Putamen (tissue), 1 donor: Measurements from ENCODE around the gene CCDC57.

Source experiments
- DNase-seq: peaks from one replicate; pipeline ENCODE4 v3.0.0-alpha.2; 2016; ENCODE audit warnings: low spot score

Gene CCDC57

DNA sequence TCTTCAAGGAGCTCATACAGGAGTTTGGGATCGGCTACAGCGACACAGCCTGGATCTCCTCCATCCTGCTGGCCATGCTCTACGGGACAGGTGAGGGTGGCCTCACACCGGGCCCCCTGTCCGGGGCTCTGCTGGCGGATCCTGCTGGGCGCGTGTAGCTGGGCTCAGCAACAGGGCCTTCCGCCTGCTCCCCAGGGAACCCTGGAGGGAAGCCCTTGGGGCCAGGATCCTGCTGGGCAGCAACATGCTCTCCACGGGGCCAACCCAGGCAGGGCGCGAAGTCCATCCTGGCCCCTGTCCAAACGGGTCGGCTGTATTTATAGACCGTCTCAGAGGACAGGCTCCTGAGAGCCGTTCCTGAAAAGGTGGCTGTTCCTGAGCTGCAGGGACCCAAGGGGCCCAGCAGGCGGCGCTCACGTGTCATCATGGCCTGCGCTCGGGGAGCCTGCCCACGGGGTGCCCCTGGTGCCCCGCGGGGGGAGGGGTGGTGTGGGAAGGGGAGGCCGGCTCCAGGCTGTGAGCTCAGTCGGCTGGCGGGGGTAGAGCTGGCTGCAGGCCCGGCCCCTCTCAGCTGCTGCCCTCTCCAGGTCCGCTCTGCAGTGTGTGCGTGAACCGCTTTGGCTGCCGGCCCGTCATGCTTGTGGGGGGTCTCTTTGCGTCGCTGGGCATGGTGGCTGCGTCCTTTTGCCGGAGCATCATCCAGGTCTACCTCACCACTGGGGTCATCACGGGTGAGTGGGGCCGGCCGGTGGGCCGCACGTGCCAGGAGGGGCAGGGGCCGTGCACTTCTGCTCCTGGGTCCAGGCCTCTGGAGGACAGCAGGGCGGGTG is 23.7 kb upstream of the CCDC57 start:
- DNase-seq = no peak

GRCh38 chr17:82235775-82236141 is 23.1 kb upstream of the CCDC57 start:
- no peak for DNase-seq

DNA sequence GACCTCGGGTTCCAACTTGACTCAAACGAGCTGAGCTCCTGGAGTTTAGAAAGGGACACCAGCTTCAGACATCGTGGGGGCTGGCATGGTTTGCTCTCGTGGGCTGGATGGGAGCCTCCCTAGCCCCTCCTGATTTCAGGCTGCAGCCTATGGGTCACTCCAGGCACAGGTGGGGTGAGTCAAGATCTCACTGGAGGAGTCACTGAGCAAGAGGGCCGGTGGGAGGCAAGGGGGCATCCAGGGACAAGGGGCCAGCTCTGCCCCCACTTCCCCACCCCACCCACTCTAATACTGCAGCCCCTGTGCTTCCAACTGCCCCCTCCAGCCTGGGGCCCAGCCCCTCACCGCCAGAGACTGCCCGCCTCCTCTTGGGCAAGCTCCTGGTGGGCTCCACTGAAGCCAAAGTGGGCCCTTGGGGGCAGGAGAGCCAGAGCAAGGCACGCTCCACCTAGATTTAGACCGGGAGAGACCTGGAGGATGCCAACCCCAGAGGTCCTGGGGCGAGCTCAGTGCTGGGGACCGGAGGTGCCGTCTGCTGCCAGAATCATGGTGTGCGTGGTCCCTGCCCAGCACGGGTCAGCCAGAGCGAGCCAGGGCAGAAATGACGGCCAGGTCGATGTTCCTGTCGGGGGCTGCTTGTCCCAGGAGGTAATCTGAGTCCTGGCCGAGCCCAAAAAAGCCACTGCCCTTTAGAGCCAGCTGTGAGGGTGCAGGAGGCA is 22.6 kb upstream of the CCDC57 start:
- DNase-seq = no peak

GRCh38 chr17:82234211-82235055 is 21.8 kb upstream of the CCDC57 start:
- DNase-seq = no peak

GRCh38 chr17:82232876-82233785 is 20.5 kb upstream of the CCDC57 start:
- no peak for DNase-seq

- no peak for DNase-seq
Observed at GRCh38 chr17:82232322-82232820, 19.7 kb upstream of the CCDC57 start.

DNA sequence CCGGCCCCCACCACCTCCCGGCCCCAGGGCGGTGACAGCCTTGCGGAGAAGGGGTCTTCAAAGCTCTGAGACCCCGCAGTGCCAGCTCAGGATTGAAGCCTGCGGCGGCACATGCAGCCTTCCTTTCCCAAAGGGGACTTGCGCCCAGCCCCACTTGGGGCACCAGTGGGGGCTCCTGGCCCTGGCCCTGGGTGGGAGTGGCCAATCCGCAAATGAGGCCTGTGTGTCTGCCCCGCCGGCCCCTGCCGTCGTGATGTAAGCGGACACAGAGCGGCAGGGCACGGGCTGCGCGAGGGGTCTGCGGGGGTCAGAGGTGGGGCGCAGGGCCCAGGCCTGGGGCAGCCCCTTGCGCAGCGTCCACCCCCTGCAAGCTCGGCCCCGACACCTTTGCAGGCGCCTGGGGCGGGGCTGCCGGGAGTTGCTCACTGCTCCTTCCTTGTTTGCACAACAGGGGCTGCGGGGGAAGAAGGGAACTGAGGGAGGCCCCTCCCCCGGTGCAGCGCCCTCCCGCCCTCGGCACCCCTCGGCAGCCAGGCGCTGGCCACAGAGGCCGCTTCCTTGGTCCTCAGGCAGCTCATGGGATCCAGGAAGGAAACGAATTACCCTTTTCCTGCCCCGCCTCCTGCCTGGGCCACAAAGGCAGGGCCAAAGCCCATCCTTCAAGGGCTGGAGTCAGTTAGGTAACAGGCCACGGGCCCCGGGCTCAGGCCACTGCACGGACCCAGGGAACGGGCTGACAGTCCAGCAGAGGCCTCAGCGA is 19.1 kb upstream of the CCDC57 start:
- DNase-seq = no peak

DNA sequence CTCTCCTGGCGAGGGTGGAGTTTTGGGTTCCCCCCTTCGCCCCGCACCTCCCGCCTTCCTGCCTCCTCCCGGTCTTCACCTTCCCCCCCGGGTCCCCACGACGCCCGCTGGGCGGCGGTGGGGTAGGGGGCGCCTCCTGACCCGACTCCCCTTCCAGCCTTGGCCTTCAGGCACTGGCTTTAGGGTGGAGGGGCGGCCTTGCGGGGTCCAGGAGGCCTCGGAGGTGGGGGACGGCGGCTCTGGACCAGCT is 18.6 kb upstream of the CCDC57 start:
- no peak for DNase-seq

DNA sequence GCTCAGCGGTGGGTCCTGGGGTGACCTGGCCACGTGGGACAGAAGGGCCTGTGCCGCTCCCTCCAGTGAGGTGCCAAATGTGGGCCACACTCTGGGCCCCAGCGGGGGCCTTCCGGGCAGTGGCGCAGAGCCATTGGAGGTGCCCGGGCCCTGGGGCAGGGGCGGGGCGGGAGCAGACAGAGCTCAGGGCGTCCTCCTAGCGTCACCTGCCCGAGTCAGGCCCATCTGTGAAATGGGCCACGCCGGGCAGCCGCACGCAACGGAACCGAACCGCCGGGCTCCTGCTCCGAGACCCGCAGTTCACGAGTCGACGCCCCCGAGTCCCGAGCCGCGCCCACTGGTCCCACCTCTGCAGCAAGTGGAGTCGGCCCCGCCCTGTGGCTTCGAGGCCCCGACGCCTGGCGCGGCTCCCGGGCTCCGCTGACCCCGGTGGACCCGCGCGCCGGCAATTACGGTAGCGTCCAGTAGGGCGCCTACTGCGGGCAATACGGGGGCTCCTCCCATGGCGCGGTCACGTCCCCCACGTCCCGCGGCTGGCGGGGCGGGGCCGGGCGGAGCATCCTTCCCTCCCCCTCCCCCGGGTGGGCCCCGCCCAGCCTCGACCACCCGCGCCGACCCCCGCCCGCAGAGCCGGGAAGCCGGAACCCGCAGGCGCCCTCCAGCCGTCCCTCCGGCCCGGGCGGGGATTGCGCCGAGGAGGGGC is 18.1 kb upstream of the CCDC57 start:
- no peak for DNase-seq

- no peak for DNase-seq
Observed at GRCh38 chr17:82229698-82230608, 17.3 kb upstream of the CCDC57 start.

GRCh38 chr17:82228842-82229697 is 16.4 kb upstream of the CCDC57 start, which contains the start of gene SLC16A3:
Gene SLC16A3, plus strand, starts transcription at chr17:82229042. Its CDS starts 6,967 bp downstream, at chr17:82236009.
- DNase-seq = no peak

GRCh38 chr17:82228278-82228841 is 15.7 kb upstream of the CCDC57 start:
- DNase-seq = no peak

DNA sequence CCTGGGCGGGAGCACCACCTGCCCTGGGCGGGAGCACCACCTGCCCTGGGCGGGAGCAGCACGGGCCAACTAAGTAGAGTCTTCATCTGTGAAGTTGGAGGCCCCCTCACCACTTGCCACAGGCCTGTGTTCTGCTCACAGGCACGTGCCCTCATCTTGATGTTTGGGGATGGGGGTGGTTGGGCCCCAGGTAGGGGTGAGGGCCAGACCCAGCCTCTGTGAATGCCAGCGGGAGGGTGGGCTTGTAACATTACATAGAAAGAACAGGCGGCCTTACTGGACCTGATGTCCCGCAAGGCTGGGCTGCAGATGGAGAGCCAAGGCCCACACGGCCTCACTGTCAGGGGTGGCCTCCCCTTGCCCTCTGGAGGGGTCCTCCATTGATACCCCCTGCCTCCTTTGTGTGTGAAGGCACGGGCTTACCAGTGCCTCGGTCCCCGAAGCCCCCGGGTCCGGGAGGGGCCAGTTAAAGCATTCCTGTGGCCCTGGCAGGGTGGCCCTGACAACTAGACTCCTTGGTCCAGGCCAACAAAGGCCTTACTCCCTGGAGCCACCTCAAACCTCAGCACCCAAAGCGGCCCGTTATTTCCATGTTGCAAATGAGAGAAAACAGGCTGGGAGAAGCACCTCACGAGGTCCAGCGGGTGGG is 15.1 kb upstream of the CCDC57 start:
- DNase-seq = no peak

DNA sequence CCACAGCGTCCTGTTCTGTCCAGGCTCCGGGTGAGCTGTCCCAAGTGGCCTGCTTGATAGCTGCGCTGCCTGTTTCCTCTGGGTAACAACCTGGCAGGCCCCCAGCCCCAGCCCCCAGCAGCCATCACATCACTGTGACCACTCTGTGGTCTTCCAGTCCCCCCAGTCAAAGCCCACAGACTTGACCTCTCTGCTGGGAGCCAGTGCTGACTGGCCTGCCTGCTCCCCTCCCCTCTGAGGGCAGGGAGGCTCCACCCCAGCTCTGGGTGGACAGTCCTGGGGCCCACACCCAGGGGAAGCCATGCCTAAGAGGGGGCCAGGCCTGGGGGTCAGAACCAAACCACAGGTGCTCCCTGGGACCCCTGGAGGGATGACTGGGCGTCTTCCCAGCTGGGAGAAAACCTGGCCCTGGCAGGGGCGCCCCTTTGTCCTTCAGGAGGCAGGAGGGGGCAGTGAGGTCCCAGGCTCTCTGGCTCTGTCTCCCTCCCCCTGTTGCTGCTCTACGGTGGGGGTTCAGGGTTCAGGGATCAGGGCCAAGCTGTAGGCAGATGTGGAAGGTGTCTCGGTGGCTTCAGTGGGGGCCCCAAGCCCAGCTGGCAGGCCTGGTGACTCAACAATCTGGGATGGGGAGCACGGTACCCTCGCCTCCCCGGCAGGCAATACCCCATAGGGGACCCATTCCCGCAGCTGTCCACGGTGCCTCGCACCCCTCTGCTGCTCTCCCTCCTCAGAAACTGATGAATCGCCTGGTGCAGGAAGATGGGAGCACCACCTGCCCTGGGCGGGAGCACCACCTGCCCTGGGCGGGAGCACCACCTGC is 14.4 kb upstream of the CCDC57 start:
- no peak for DNase-seq

- no peak for DNase-seq
Observed at GRCh38 chr17:82226146-82226808, 13.6 kb upstream of the CCDC57 start.
